ENCODE data around the gene SLC10A3.

SLC10A3 gene

GRCh38 chrX:154452823-154453222, 37.6 kb downstream of the SLC10A3 start:
- TF ChIP-seq POLR2A (IDR thresholded peaks at IDR 0.05; ENCODE audit: low read length) (no peak), GATA1 (IDR thresholded peaks at IDR 0.05; ENCODE audit: low read depth, low read length) (no peak)
- DNase-seq, result no peak

GRCh38 chrX:154450312-154450711, 40.1 kb downstream of the SLC10A3 start:
- TF ChIP-seq POLR2A (IDR thresholded peaks at IDR 0.05; ENCODE audit: low read length) (no peak), GATA1 (IDR thresholded peaks at IDR 0.05; ENCODE audit: low read depth, low read length) (no peak)
- DNase-seq, result no peak

GRCh38 chrX:154449618-154450017, 40.8 kb downstream of the SLC10A3 start:
- TF ChIP-seq POLR2A (IDR thresholded peaks at IDR 0.05; ENCODE audit: low read length) (no peak), GATA1 (IDR thresholded peaks at IDR 0.05; ENCODE audit: low read depth, low read length) (no peak)
- no peak for DNase-seq

GRCh38 chrX:154448484-154448883, 41.9 kb downstream of the SLC10A3 start:
- DNase-seq, result no peak
- no peak for TF ChIP-seq GATA1 (IDR thresholded peaks at IDR 0.05; ENCODE audit: low read depth, low read length)
- no peak for TF ChIP-seq POLR2A (IDR thresholded peaks at IDR 0.05; ENCODE audit: low read length)

- DNase-seq, result no peak
Measured at GRCh38 chrX:154446430-154446829, 44.0 kb downstream of the SLC10A3 start.

GRCh38 chrX:154445776-154446175, 44.7 kb downstream of the SLC10A3 start:
- TF ChIP-seq GATA1 (IDR thresholded peaks at IDR 0.05; ENCODE audit: low read depth, low read length) (no peak), POLR2A (IDR thresholded peaks at IDR 0.05; ENCODE audit: low read length) (no peak)

More at GRCh38 chrX:154446430-154446829, 44.0 kb downstream of the SLC10A3 start:
- TF ChIP-seq POLR2A (IDR thresholded peaks at IDR 0.05; ENCODE audit: low read length) (no peak), GATA1 (IDR thresholded peaks at IDR 0.05; ENCODE audit: low read depth, low read length) (no peak)

GRCh38 chrX:154444755-154445246, 45.6 kb downstream of the SLC10A3 start:
- no peak for DNase-seq
- TF ChIP-seq POLR2A (IDR thresholded peaks at IDR 0.05; ENCODE audit: low read length), result no peak
- TF ChIP-seq GATA1 (IDR thresholded peaks at IDR 0.05; ENCODE audit: low read depth, low read length), result no peak

More at GRCh38 chrX:154445776-154446175, 44.7 kb downstream of the SLC10A3 start:
- no peak for DNase-seq

- DNase-seq, result peak; percentile 84 to 92
- TF ChIP-seq POLR2A (IDR thresholded peaks at IDR 0.05; ENCODE audit: low read length), result no peak
- TF ChIP-seq GATA1 (IDR thresholded peaks at IDR 0.05; ENCODE audit: low read depth, low read length), result no peak
Measured at GRCh38 chrX:154443992-154444754, 46.3 kb downstream of the SLC10A3 start, which contains the start of gene FAM50A. TSS of gene FAM50A (plus strand) at chrX:154444141. CDS start at chrX:154444236, 95 bp downstream.

- TF ChIP-seq GATA1 (IDR thresholded peaks at IDR 0.05; ENCODE audit: low read depth, low read length), result no peak
- no peak for TF ChIP-seq POLR2A (IDR thresholded peaks at IDR 0.05; ENCODE audit: low read length)
- DNase-seq, result peak in 1 of 2 experiments; percentile 47
Measured at GRCh38 chrX:154443479-154443910, 46.9 kb downstream of the SLC10A3 start.

GRCh38 chrX:154441984-154442707, 48.3 kb downstream of the SLC10A3 start:
- no peak for DNase-seq
- TF ChIP-seq GATA1 (IDR thresholded peaks at IDR 0.05; ENCODE audit: low read depth, low read length) (no peak), POLR2A (IDR thresholded peaks at IDR 0.05; ENCODE audit: low read length) (no peak)

- DNase-seq, result no peak
- TF ChIP-seq GATA1 (IDR thresholded peaks at IDR 0.05; ENCODE audit: low read depth, low read length), result no peak
Measured at GRCh38 chrX:154441564-154441963, 48.9 kb downstream of the SLC10A3 start.

GRCh38 chrX:154440623-154441357, 49.6 kb downstream of the SLC10A3 start:
- DNase-seq, result no peak
- TF ChIP-seq POLR2A (IDR thresholded peaks at IDR 0.05; ENCODE audit: low read length) (no peak), GATA1 (IDR thresholded peaks at IDR 0.05; ENCODE audit: low read depth, low read length) (no peak)

GRCh38 chrX:154439841-154440240, 50.6 kb downstream of the SLC10A3 start:
- TF ChIP-seq GATA1 (IDR thresholded peaks at IDR 0.05; ENCODE audit: low read depth, low read length) (no peak), POLR2A (IDR thresholded peaks at IDR 0.05; ENCODE audit: low read length) (no peak)
- DNase-seq, result no peak

All from erythroblast (primary cell).